NT2/D1 (cell line): ENCODE data around the gene SDCCAG8.
A peak's percentile ranks its signal among the peaks of the same experiment; 100 is the strongest.

Experiments
- DNase-seq: peaks from one replicate; pipeline ENCODE4 v3.0.0-alpha.2; 2011; ENCODE audit warnings: low read depth, low spot score
- H3K27me3 ChIP-seq: 2 replicates; pipeline ENCODE4 v1.6.0; 2011; ENCODE audit warnings: mild to moderate bottlenecking; ENCODE audit not compliant: insufficient read length, insufficient read depth
- H3K36me3 ChIP-seq: 2 replicates; pipeline ENCODE4 v1.6.1; 2011; ENCODE audit warnings: mild to moderate bottlenecking, low read length, mixed read lengths; ENCODE audit not compliant: insufficient read depth, insufficient read length
- H3K4me1 ChIP-seq: 2 replicates; pipeline ENCODE4 v1.5.1; 2011; ENCODE audit not compliant: insufficient read depth, insufficient read length
- H3K4me3 ChIP-seq: 2 replicates; pipeline ENCODE4 v1.5.1; 2011; ENCODE audit warnings: low read depth; ENCODE audit not compliant: insufficient read length
- H3K9ac ChIP-seq: 2 replicates; pipeline ENCODE4 v1.6.0; 2011; ENCODE audit warnings: low read depth; ENCODE audit not compliant: insufficient read length
- H3K9me3 ChIP-seq: 2 replicates; pipeline ENCODE4 v1.5.1; 2011; ENCODE audit warnings: mild to moderate bottlenecking, low read length; ENCODE audit not compliant: insufficient read depth
- SUZ12 ChIP-seq: IDR thresholded peaks from 2 replicates; pipeline ENCODE4 v1.6.1; 2011; ENCODE audit not compliant: insufficient read length, insufficient read depth; ENCODE audit errors: extremely low read depth
- YY1 ChIP-seq: IDR thresholded peaks from 2 replicates; pipeline ENCODE4 v1.6.1; 2011; ENCODE audit not compliant: insufficient read length, insufficient read depth
- ZNF274 ChIP-seq: IDR thresholded peaks from 2 replicates; pipeline ENCODE4 v1.6.1; 2011; ENCODE audit warnings: mild to moderate bottlenecking, low read depth, low read length

Gene SDCCAG8

DNA sequence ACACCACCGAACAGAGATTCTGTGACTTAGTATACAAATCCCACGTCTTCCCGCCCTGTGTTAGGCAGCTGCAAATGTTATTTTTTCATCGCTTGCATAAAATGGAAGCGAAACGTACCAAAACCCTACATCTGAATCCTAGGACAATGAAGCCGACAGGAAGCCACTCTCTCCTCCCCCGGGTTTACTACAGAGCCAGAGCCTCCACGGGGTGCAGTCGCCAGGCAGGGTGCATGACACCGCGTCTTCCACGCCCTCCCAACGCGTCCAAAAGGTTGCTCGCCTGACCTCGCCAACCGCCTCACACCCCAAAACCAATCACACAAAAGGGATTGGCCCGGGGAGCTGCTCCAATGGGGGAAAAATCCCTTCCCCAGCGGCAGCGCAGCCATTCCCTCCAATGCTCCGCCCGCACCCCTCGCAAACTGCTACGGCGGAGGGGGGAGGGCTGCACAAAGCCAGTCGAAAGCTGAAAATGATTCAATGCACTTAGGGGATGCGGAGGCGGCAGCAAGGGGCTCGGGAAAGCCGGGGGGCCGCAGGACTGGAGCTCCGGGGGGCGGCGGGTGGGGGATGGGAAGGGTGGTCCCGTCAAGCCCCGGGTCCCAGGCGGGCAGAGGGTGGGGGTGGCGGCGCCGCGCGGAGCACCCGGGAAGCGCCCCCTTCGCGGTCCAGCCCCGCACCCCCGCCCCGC is 1.5 kb upstream of the SDCCAG8 start:
- no peaks in the 10 kb centered on the region for H3K27me3 ChIP-seq
- no peaks in the 10 kb centered on the region for H3K36me3 ChIP-seq
- DNase-seq: peak; percentile 32
- no peaks in the 10 kb centered on the region for H3K4me1 ChIP-seq
- H3K9ac ChIP-seq: peak overlapping the region; percentile 95
- no peak for TF ChIP-seq YY1
- no peak for TF ChIP-seq ZNF274
- TF ChIP-seq SUZ12: no peak
- peak overlapping the region; percentile 94 for H3K4me3 ChIP-seq
- no peaks in the 10 kb centered on the region; the same call in 1 of the 2 replicates for H3K9me3 ChIP-seq

DNA sequence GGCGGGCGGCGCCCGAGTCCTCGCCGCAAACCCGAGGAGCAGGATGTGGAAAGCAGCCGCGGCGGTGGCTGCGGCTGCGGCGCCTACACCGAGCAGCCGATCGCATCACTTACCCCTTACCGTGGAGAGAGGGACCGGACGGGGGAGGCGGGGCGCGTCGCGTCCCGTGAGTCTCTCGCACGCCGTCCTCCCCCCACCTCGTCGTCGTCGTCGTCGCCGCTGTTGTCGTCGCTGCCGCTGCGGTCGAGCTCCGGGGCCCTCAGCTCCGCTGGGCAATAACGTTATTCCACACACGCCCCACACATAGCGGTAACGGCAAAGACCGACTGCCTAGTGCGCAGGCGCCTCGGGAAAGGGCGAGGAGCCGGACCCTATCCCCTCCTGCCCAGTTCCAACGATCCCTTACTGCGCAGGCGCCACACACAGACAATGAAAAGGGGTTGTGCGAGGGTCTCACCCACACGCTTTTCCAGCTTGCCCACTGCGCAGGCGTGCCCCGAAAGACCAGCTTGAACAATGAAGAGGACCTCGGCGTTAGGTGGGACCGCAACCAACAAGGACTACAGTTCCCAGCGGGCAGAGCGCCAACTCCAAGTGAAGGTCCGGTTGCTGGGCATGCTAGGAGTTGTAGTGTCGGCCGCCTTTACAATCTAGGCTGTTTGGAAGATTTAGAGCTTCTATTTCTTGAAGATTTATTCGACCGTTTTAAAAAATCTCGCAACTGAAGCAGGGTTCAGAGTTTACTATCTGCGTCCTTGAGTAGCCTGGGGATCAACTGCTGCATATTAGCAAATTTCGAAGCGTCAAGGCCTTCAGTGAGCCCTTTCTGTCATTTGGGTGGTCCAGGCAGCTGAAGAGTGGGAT is 682 bp upstream of the SDCCAG8 start, which contains the start of gene CEP170:
CEP170 (minus strand) TSS at position 355 of the 864 bp plus-strand sequence. CDS start 30,001 bp downstream, outside the sequence.
- Histone ChIP-seq H3K4me1 (no peaks in the 10 kb centered on the region), H3K27me3 (no peaks in the 10 kb centered on the region), H3K4me3 (peak within 1 kb of the TSS; percentile 94), H3K36me3 (no peaks in the 10 kb centered on the region), H3K9ac (peak within 1 kb of the TSS; percentile 95), H3K9me3 (no peaks in the 10 kb centered on the region; the same call in 1 of the 2 replicates)
- peak; percentile 100 for DNase-seq
- TF ChIP-seq SUZ12: no peak

DNA sequence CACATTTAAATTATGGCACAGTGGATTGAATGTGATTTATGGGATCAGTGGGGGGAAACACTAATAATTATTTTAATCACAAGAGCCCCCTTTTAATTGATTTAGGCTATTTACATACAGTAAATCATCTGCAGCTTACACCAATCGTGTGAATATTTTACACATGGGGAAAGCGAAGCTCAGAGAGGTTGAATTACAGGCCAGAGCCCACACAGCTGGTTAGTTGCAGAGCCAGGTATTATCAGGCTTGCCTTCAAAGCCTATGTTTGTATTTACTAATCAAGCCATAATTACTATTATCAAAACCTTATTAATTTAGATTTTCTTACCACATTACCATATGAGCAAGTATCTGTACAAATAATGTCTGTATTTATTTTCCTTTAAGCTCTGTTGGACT is 749 bp downstream of the SDCCAG8 start:
- no peak for TF ChIP-seq ZNF274
- TF ChIP-seq SUZ12: no peak
- no peaks in the 10 kb centered on the region for H3K27me3 ChIP-seq
- H3K4me1 ChIP-seq: no peaks in the 10 kb centered on the region
- H3K9me3 ChIP-seq: no peaks in the 10 kb centered on the region; the same call in 1 of the 2 replicates
- peak overlapping the region; percentile 94 for H3K4me3 ChIP-seq
- no peaks in the 10 kb centered on the region for H3K36me3 ChIP-seq
- DNase-seq: no peak
- H3K9ac ChIP-seq: peak overlapping the region; percentile 89

DNA sequence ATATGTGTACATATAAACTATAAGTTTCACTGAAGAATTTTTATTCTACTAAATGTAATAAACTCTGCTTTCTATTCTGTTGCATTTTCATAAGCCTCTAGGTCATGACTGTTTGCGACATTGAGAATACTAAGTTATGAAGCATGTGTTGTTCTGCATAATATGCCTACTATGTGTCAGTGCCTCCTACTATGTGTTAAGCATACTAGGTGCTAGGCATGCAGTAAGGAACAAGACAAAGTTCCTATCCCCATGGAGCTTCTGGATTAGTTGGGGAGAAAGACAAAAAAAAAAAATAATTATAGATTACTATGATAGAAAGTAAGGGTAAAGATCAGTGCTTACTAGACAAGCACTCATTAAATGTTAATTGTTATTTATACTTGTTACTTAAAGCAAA is 1.3 kb downstream of the SDCCAG8 start:
- TF ChIP-seq YY1 (no peak), SUZ12 (no peak), ZNF274 (no peak)
- Histone ChIP-seq H3K27me3 (no peaks in the 10 kb centered on the region), H3K36me3 (no peaks in the 10 kb centered on the region), H3K9ac (no peak overlapping the region), H3K4me3 (no peak overlapping the region), H3K4me1 (no peaks in the 10 kb centered on the region), H3K9me3 (no peaks in the 10 kb centered on the region; the same call in 1 of the 2 replicates)
- no peak for DNase-seq

DNA sequence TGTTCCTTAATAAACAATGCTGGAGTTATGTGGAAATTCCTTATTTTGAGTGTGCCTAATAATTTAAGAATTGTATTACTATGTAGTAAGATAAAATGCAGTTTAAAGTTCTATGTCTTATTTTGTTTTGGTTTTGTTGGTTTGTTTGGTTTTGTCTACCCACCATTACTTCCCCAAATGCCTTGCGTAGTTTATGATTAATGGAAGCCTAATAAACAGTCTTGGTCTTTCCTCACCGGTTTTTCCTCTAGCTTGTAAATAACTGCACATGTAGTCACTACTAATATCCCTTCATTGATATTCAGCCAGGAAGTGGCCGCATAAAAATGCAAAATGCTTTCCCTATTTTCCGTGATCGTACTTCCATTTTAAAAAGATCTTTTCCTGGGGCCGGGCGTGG is 2.9 kb downstream of the SDCCAG8 start:
- Histone ChIP-seq H3K4me3 (no peak overlapping the region), H3K9me3 (no peaks in the 10 kb centered on the region), H3K4me1 (no peaks in the 10 kb centered on the region), H3K27me3 (no peaks in the 10 kb centered on the region), H3K9ac (no peak overlapping the region), H3K36me3 (no peaks in the 10 kb centered on the region)
- no peak for TF ChIP-seq SUZ12
- no peak for TF ChIP-seq YY1
- TF ChIP-seq ZNF274: no peak
- DNase-seq: no peak

DNA sequence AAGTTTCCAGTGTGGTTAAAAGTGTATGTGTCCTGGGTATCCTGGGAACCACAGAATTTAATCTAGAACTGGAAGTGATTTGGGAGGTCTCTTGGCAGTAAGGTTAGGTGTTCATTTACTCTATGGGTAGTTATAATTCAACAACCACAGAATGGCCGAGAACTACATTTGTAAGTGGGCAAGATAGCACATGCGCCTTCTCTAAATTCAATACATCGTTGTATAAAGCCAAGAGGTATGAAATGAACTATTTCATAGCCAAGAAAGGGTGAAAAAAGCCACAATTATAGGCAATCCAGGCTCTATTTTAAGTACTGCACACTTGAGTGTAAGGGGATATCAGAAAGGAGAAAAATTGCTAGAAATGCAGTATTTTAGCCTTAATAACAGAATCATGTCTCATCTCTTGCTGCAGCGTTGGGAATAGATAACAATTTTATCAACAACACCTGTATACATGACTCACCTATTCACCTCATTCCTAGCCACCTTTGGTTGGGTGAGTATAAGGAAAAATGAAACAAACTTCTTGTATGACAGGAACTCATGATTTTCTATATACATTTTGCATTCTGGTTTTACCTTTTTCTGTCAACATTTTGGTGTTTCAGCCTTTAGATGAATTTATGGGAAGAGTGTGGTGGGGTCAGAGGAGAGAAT is 4.5 kb downstream of the SDCCAG8 start:
- no peaks in the 10 kb centered on the region for H3K4me1 ChIP-seq
- no peaks in the 10 kb centered on the region for H3K36me3 ChIP-seq
- H3K27me3 ChIP-seq: no peaks in the 10 kb centered on the region
- no peak overlapping the region for H3K4me3 ChIP-seq
- DNase-seq: no peak
- no peaks in the 10 kb centered on the region for H3K9me3 ChIP-seq
- no peak overlapping the region for H3K9ac ChIP-seq
- no peak for TF ChIP-seq SUZ12
- TF ChIP-seq ZNF274: no peak
- TF ChIP-seq YY1: no peak

DNA sequence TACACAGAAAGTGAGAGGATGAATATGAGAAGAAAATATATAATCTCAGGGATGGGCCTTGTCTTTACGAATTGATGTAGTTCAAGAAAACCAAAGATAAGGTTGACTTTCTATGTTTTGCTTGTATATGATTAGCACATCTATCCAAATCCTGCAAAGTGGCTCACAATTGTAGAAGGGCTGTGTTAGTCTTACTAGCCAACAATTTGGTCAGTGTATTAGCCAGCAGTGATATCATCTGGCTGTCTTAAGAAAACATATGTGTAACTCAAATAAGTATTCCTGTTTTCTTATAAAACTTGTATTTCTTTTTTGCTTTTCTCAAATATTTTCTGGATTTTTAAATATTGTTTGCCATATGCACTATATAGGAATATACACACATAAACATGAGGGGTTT is 5.5 kb downstream of the SDCCAG8 start:
- no peak for DNase-seq
- H3K4me3 ChIP-seq: no peak overlapping the region
- no peaks in the 10 kb centered on the region for H3K27me3 ChIP-seq
- TF ChIP-seq YY1 (no peak), ZNF274 (no peak), SUZ12 (no peak)
- H3K9ac ChIP-seq: no peak overlapping the region
- H3K9me3 ChIP-seq: no peaks in the 10 kb centered on the region
- no peaks in the 10 kb centered on the region for H3K36me3 ChIP-seq
- no peaks in the 10 kb centered on the region for H3K4me1 ChIP-seq
